ENCODE measurements around the gene TEX2.

TEX2 gene

GRCh38 chr17:64155751-64156544, 107.1 kb downstream of the TEX2 start:
- no peak for TF ChIP-seq CTCF (IDR thresholded peaks at IDR 0.05; ENCODE audit: low read depth, low read length, missing control alignments)
- in situ Hi-C loops (cut with HindIII; ENCODE audit: low sequenced_read_pairs), result no loop called here
- DNase-seq (ENCODE audit: low read depth), result no peak
- no peak overlapping the region for H3K4me3 ChIP-seq (ENCODE audit: low read depth, low read length)

- H3K4me3 ChIP-seq (ENCODE audit: low read depth, low read length), result no peak overlapping the region
- in situ Hi-C loops (cut with HindIII; ENCODE audit: low sequenced_read_pairs), result no loop called here
- DNase-seq (ENCODE audit: low read depth), result no peak
- no peak for TF ChIP-seq CTCF (IDR thresholded peaks at IDR 0.05; ENCODE audit: low read depth, low read length, missing control alignments)
Observed at GRCh38 chr17:64155129-64155528, 107.9 kb downstream of the TEX2 start.

GRCh38 chr17:64154717-64155116, 108.3 kb downstream of the TEX2 start:
- DNase-seq (ENCODE audit: low read depth), result no peak
- in situ Hi-C loops (cut with HindIII; ENCODE audit: low sequenced_read_pairs), result no loop called here
- no peak for TF ChIP-seq CTCF (IDR thresholded peaks at IDR 0.05; ENCODE audit: low read depth, low read length, missing control alignments)
- H3K4me3 ChIP-seq (ENCODE audit: low read depth, low read length), result no peak overlapping the region

GRCh38 chr17:64154313-64154695, 108.8 kb downstream of the TEX2 start:
- DNase-seq (ENCODE audit: low read depth), result no peak
- no peak for TF ChIP-seq CTCF (IDR thresholded peaks at IDR 0.05; ENCODE audit: low read depth, low read length, missing control alignments)
- in situ Hi-C loops (cut with HindIII; ENCODE audit: low sequenced_read_pairs), result no loop called here
- no peak overlapping the region for H3K4me3 ChIP-seq (ENCODE audit: low read depth, low read length)

- in situ Hi-C loops (cut with HindIII; ENCODE audit: low sequenced_read_pairs), result no loop called here
- DNase-seq (ENCODE audit: low read depth), result no peak
- TF ChIP-seq CTCF (IDR thresholded peaks at IDR 0.05; ENCODE audit: low read depth, low read length, missing control alignments), result no peak
- no peak overlapping the region for H3K4me3 ChIP-seq (ENCODE audit: low read depth, low read length)
Observed at GRCh38 chr17:64153565-64154312, 109.3 kb downstream of the TEX2 start.

- H3K4me3 ChIP-seq (ENCODE audit: low read depth, low read length), result no peak overlapping the region
- no peak for TF ChIP-seq CTCF (IDR thresholded peaks at IDR 0.05; ENCODE audit: low read depth, low read length, missing control alignments)
- no peak for DNase-seq (ENCODE audit: low read depth)
- in situ Hi-C loops (cut with HindIII; ENCODE audit: low sequenced_read_pairs), result no loop called here
Observed at GRCh38 chr17:64152428-64153125, 110.5 kb downstream of the TEX2 start.
